ENCODE measurements around the gene ELOF1. TPM values are rescaled to one million over a fixed set of nuclear protein-coding genes. Genes with fewer than 3 reads are reported as not detected.

ELOF1 gene
- total and polyA plus RNA-seq, 9 donors, result 30.4 to 57.4 (median 49.2) TPM

- TF ChIP-seq CTCF (IDR thresholded peaks at IDR 0.05), result no peak
- no peak for TF ChIP-seq EP300 (IDR thresholded peaks at IDR 0.05)
- no peak for TF ChIP-seq POLR2A (IDR thresholded peaks at IDR 0.05)
- WGBS, 3 donors, result 92 to 94% (median 93%) methylated on average over 18 to 20 of the region's 20 CpGs
- H3K27ac ChIP-seq, result no peak overlapping the region
- DNase-seq, result no peak
- H3K27me3 ChIP-seq, result no peaks in the 10 kb centered on the region
- H3K4me3 ChIP-seq, result no peak overlapping the region
- intact Hi-C loops (cut with DNase I), result no loop called here
- no peaks in the 10 kb centered on the region for H3K36me3 ChIP-seq
- H3K9me3 ChIP-seq, result no peaks in the 10 kb centered on the region
- H3K4me1 ChIP-seq (ENCODE audit: insufficient read depth), result no peaks in the 10 kb centered on the region
These were observed 45.1 kb downstream of the ELOF1 start for GRCh38 chr19:11513946-11514345.

- DNase-seq, result no peak
- Histone ChIP-seq H3K27ac (no peak overlapping the region), H3K9me3 (no peaks in the 10 kb centered on the region), H3K4me1 (ENCODE audit: insufficient read depth) (peaks cover 3% of the 10 kb centered on the region), H3K36me3 (no peaks in the 10 kb centered on the region), H3K27me3 (no peaks in the 10 kb centered on the region), H3K4me3 (no peak overlapping the region)
- WGBS, 3 donors, result 92 to 95% (median 94%) methylated on average over 8 of the region's 8 CpGs
- TF ChIP-seq POLR2A (IDR thresholded peaks at IDR 0.05) (no peak), EP300 (IDR thresholded peaks at IDR 0.05) (no peak), CTCF (IDR thresholded peaks at IDR 0.05) (no peak)
- intact Hi-C loops (cut with DNase I), result no loop called here
These were observed 48.6 kb downstream of the ELOF1 start for GRCh38 chr19:11510444-11510843.

- Histone ChIP-seq H3K4me3 (no peak overlapping the region), H3K9me3 (no peaks in the 10 kb centered on the region), H3K36me3 (no peaks in the 10 kb centered on the region), H3K27ac (no peak overlapping the region), H3K4me1 (ENCODE audit: insufficient read depth) (peaks cover 3% of the 10 kb centered on the region), H3K27me3 (no peaks in the 10 kb centered on the region)
- DNase-seq, result no peak
- intact Hi-C loops (cut with DNase I), result no loop called here
- TF ChIP-seq EP300 (IDR thresholded peaks at IDR 0.05), result no peak
- TF ChIP-seq POLR2A (IDR thresholded peaks at IDR 0.05), result no peak
- TF ChIP-seq CTCF (IDR thresholded peaks at IDR 0.05), result no peak
- 80 to 83% (median 83%) methylated on average over 17 to 18 of the region's 18 CpGs for WGBS, 3 donors
These were observed 51.5 kb downstream of the ELOF1 start for GRCh38 chr19:11507370-11508078.

GRCh38 chr19:11506967-11507366 is 52.1 kb downstream of the ELOF1 start:
- WGBS, 3 donors, result 83 to 90% (median 84%) methylated on average over 6 of the region's 6 CpGs
- no peak overlapping the region for H3K27ac ChIP-seq
- no peaks in the 10 kb centered on the region for H3K9me3 ChIP-seq
- intact Hi-C loops (cut with DNase I), result no loop called here
- no peak overlapping the region for H3K4me3 ChIP-seq
- DNase-seq, result peak in 1 of 5 donors; percentile 24
- peaks cover 3% of the 10 kb centered on the region for H3K4me1 ChIP-seq (ENCODE audit: insufficient read depth)
- H3K36me3 ChIP-seq, result no peaks in the 10 kb centered on the region
- H3K27me3 ChIP-seq, result no peaks in the 10 kb centered on the region
- TF ChIP-seq CTCF (IDR thresholded peaks at IDR 0.05), result no peak

Measured in ovary (tissue), 9 donors.